GM21786 (cell line): Measurements from ENCODE around the gene HOXD12.

ENCODE experiments used
- ATAC-seq: cut with Tn5 transposase; IDR thresholded peaks from one replicate; pipeline ENCODE4 v1.9.1; 2021; ENCODE audit not compliant: unreplicated experiment

HOXD12 gene

GRCh38 chr2:176147210-176147799, 47.7 kb downstream of the HOXD12 start:
- no peak for ATAC-seq

GRCh38 chr2:176147800-176148496, 48.4 kb downstream of the HOXD12 start:
- no peak for ATAC-seq

GRCh38 chr2:176148751-176149421, 49.3 kb downstream of the HOXD12 start:
- ATAC-seq: no peak

- no peak for ATAC-seq
Observed at GRCh38 chr2:176149481-176149938, 49.9 kb downstream of the HOXD12 start.

- ATAC-seq: no peak
Observed at GRCh38 chr2:176149939-176150583, 50.5 kb downstream of the HOXD12 start.

- ATAC-seq: no peak
Observed at GRCh38 chr2:176150584-176151441, 51.2 kb downstream of the HOXD12 start.

GRCh38 chr2:176151442-176152287, 52.1 kb downstream of the HOXD12 start, which contains the start of gene HOXD4:
HOXD4 (plus strand) TSS chr2:176151550; CDS start chr2:176151634, 84 bp downstream.
- no peak for ATAC-seq
